SK-N-SH treated with all-trans-retinoic acid at 6 μM for 48 hours (cell line): ENCODE results near the gene ANTXRL.
"Not testable (repeated sequence)": the region's sequence is repeated elsewhere in the genome, so short reads cannot be mapped to it uniquely, and the experiment has no call there.

Experiments
- ARNTL ChIP-seq: fragments of 450-650 bp; formaldehyde crosslinking; IDR thresholded peaks from 2 replicates; pipeline ENCODE4 v1.5.0; 2020; ENCODE audit warnings: low read depth, mild to moderate bottlenecking, moderate library complexity, borderline replicate concordance
- GLIS3 ChIP-seq: fragments of 250-450 bp; sonication (Bioruptor Pico); IDR thresholded peaks from 2 replicates; pipeline ENCODE4 v1.5.0; 2020; ENCODE audit warnings: mild to moderate bottlenecking, moderate library complexity
- PPARA ChIP-seq: fragments of 250-450 bp; sonication (Bioruptor Pico); IDR thresholded peaks from 2 replicates; pipeline ENCODE4 v1.5.0; 2020; ENCODE audit warnings: mild to moderate bottlenecking, borderline replicate concordance
- RARB ChIP-seq: fragments of 250-450 bp; sonication (Bioruptor Pico); IDR thresholded peaks from 2 replicates; pipeline ENCODE4 v1.8.0; 2021; ENCODE audit warnings: mild to moderate bottlenecking, moderate library complexity
- SNAI2 ChIP-seq: fragments of 250-450 bp; sonication (Bioruptor Pico); IDR thresholded peaks from 2 replicates; pipeline ENCODE4 v1.5.0; 2020; ENCODE audit warnings: mild to moderate bottlenecking, moderate library complexity
- TCF4 ChIP-seq: fragments of 250-450 bp; sonication (Bioruptor Pico); IDR thresholded peaks from 2 replicates; pipeline ENCODE4 v1.8.0; 2021; ENCODE audit warnings: mild to moderate bottlenecking, moderate library complexity, borderline replicate concordance
- TOX ChIP-seq: fragments of 250-450 bp; sonication (Bioruptor Pico); IDR thresholded peaks from 2 replicates; pipeline ENCODE4 v1.8.0; 2021; ENCODE audit warnings: mild to moderate bottlenecking, moderate library complexity, borderline replicate concordance
- ZFP3 ChIP-seq: fragments of 250-450 bp; sonication (Bioruptor Pico); IDR thresholded peaks from 2 replicates; pipeline ENCODE4 v1.5.0; 2020; ENCODE audit warnings: mild to moderate bottlenecking, moderate library complexity
- ZFP30 ChIP-seq: fragments of 450-650 bp; formaldehyde crosslinking; IDR thresholded peaks from 2 replicates; pipeline ENCODE4 v1.5.0; 2022; ENCODE audit warnings: mild to moderate bottlenecking, moderate library complexity
- ZNF565 ChIP-seq: fragments of 450-650 bp; formaldehyde crosslinking; conservative IDR thresholded peaks from 2 replicates; pipeline ENCODE4 v1.5.0; 2020; ENCODE audit warnings: low read depth, mild to moderate bottlenecking, moderate library complexity
- TF ChIP-seq, protein P1 (sequence below): fragments of 250-450 bp; sonication (Bioruptor Pico); IDR thresholded peaks from 2 replicates; pipeline ENCODE4 v1.8.0; 2020; ENCODE audit warnings: mild to moderate bottlenecking, moderate library complexity, borderline replicate concordance
- TF ChIP-seq, protein P2 (sequence below): fragments of 250-450 bp; sonication (Bioruptor Pico); IDR thresholded peaks from 2 replicates; pipeline ENCODE4 v1.5.1; 2020; ENCODE audit warnings: low read depth, mild to moderate bottlenecking, moderate library complexity

DNA sequence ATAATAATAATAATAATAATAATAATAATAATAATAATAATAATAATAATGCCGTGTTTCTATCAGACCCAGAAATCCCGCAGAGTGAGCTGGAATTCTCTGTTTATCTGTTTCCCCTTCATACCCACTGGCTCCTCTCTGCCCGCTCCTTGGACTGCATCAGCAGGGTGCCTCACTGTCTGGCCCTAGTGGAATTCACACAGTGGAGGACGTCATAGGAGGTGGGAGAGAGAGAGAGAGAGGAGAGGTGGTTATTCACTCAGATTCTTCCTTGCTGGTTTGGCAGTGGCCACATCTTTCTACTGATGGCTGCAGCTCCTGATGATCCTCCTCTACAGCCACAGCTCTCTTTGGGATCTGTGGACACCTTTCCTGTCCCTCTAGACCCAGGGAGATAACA, 78.7 kb downstream of the ANTXRL start:
- TF ChIP-seq, protein P1, sequence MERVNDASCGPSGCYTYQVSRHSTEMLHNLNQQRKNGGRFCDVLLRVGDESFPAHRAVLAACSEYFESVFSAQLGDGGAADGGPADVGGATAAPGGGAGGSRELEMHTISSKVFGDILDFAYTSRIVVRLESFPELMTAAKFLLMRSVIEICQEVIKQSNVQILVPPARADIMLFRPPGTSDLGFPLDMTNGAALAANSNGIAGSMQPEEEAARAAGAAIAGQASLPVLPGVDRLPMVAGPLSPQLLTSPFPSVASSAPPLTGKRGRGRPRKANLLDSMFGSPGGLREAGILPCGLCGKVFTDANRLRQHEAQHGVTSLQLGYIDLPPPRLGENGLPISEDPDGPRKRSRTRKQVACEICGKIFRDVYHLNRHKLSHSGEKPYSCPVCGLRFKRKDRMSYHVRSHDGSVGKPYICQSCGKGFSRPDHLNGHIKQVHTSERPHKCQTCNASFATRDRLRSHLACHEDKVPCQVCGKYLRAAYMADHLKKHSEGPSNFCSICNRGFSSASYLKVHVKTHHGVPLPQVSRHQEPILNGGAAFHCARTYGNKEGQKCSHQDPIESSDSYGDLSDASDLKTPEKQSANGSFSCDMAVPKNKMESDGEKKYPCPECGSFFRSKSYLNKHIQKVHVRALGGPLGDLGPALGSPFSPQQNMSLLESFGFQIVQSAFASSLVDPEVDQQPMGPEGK (CRISPR knock-in tag): not testable (repeated sequence)
- TF ChIP-seq ZNF565 (CRISPR knock-in tag); PPARA (CRISPR knock-in tag); ZFP30 (CRISPR knock-in tag); GLIS3 (CRISPR knock-in tag); ZFP3 (CRISPR knock-in tag); TCF4 (CRISPR knock-in tag); RARB (CRISPR knock-in tag); TOX (CRISPR knock-in tag); ARNTL; SNAI2 (CRISPR knock-in tag): not testable (repeated sequence)
- TF ChIP-seq, protein P2, sequence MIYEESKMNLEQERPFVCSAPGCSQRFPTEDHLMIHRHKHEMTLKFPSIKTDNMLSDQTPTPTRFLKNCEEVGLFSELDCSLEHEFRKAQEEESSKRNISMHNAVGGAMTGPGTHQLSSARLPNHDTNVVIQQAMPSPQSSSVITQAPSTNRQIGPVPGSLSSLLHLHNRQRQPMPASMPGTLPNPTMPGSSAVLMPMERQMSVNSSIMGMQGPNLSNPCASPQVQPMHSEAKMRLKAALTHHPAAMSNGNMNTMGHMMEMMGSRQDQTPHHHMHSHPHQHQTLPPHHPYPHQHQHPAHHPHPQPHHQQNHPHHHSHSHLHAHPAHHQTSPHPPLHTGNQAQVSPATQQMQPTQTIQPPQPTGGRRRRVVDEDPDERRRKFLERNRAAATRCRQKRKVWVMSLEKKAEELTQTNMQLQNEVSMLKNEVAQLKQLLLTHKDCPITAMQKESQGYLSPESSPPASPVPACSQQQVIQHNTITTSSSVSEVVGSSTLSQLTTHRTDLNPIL: not testable (repeated sequence)
